DOHH2 (cell line): ENCODE measurements around the gene CTIF.

ENCODE experiments used
- H3F3A ChIP-seq: fragments of 200-600 bp; sonication (generic), shearing (Covaris generic); 2 replicates; pipeline ENCODE4 v1.6.0; 2016; ENCODE audit warnings: antibody characterized with exemption, mild to moderate bottlenecking; ENCODE audit not compliant: control insufficient read depth, insufficient read depth
- H3K27ac ChIP-seq: fragments of 200-600 bp; sonication (generic); 2 replicates; pipeline ENCODE4 v1.5.1; 2014; ENCODE audit warnings: low read depth, mild to moderate bottlenecking, low read length, moderate library complexity
- H3K27me3 ChIP-seq: fragments of 200-600 bp; sonication (generic); 2 replicates; pipeline ENCODE4 v1.6.1; 2014; ENCODE audit warnings: mild to moderate bottlenecking, low read length, mixed read lengths; ENCODE audit not compliant: control insufficient read depth
- H3K36me3 ChIP-seq: fragments of 200-600 bp; sonication (generic); 2 replicates; pipeline ENCODE4 v1.6.1; 2014; ENCODE audit warnings: mild to moderate bottlenecking, low read length, moderate library complexity, mixed read lengths; ENCODE audit not compliant: control insufficient read depth
- H3K4me1 ChIP-seq: fragments of 200-600 bp; sonication (generic); 2 replicates; pipeline ENCODE4 v1.6.1; 2014; ENCODE audit warnings: mild to moderate bottlenecking, low read length, mixed read lengths; ENCODE audit not compliant: control insufficient read depth
- H3K4me2 ChIP-seq: fragments of 200-600 bp; sonication (generic); 2 replicates; pipeline ENCODE4 v1.6.0; 2014; ENCODE audit warnings: mild to moderate bottlenecking, low read length, moderate library complexity
- H3K4me3 ChIP-seq: fragments of 200-600 bp; sonication (generic); 2 replicates; pipeline ENCODE4 v1.5.1; 2014; ENCODE audit warnings: mild to moderate bottlenecking, low read length, mixed read lengths
- H3K79me2 ChIP-seq: fragments of 200-600 bp; sonication (generic); 2 replicates; pipeline ENCODE4 v1.6.1; 2014; ENCODE audit warnings: mild to moderate bottlenecking, low read length, mixed read lengths; ENCODE audit not compliant: control insufficient read depth
- H3K9me2 ChIP-seq: fragments of 200-600 bp; sonication (generic); replicated peaks from 2 replicates; pipeline ENCODE4 v1.6.1; 2014; ENCODE audit warnings: mild to moderate bottlenecking, low read length, mixed read lengths; ENCODE audit not compliant: control insufficient read depth
- H3K9me3 ChIP-seq: fragments of 200-600 bp; sonication (generic); 2 replicates; pipeline ENCODE4 v1.6.1; 2014; ENCODE audit warnings: antibody characterized with exemption, low read length, mixed read lengths; ENCODE audit not compliant: control insufficient read depth, insufficient read depth
- H4K20me1 ChIP-seq: fragments of 200-600 bp; sonication (generic); 2 replicates; pipeline ENCODE4 v1.6.0; 2014; ENCODE audit warnings: low read depth, mild to moderate bottlenecking, antibody characterized with exemption, low read length, moderate library complexity; ENCODE audit not compliant: control insufficient read depth, insufficient read depth
- EZH2phosphoT487 ChIP-seq: fragments of 200-600 bp; sonication (generic); IDR thresholded peaks from 2 replicates; pipeline ENCODE4 v1.6.1; 2017; ENCODE audit warnings: borderline replicate concordance, mild to moderate bottlenecking, antibody characterized with exemption, low read length, moderate library complexity, mixed read lengths
- TF ChIP-seq, protein P1 (sequence below): fragments of 200-600 bp; sonication (generic); IDR thresholded peaks from one replicate; pipeline ENCODE4 v1.5.1; 2014; ENCODE audit warnings: antibody characterized with exemption, mild to moderate bottlenecking, low read depth, low read length; ENCODE audit not compliant: poor library complexity, severe bottlenecking

The CTIF gene

DNA sequence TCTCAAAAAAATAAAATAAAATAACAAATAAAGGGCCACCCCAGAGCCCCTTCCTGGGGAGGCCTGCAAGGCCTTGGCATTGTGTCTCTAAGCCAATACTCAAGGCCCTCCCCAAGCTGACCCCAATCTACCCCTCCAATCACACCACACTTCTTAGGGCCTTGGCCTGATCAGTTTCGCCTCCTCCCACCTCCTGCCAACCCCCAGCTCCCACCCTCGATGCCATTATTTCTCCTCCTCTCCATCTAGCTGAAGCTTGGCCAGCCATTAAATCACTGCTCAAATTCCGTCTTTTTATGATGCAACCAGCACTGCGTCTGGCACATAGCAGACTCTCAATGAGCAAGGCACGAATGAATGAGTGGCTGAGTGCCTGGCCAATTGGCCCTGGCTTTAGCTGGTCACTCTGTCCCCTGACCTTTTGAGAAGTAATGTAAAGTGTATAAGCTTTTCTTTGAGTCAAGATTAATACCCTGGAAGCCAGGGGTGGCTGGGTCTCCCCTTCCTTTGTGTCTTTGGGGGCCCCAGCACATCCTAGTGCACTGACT lies 356.0 kb downstream of the CTIF start:
- TF ChIP-seq, protein P1, sequence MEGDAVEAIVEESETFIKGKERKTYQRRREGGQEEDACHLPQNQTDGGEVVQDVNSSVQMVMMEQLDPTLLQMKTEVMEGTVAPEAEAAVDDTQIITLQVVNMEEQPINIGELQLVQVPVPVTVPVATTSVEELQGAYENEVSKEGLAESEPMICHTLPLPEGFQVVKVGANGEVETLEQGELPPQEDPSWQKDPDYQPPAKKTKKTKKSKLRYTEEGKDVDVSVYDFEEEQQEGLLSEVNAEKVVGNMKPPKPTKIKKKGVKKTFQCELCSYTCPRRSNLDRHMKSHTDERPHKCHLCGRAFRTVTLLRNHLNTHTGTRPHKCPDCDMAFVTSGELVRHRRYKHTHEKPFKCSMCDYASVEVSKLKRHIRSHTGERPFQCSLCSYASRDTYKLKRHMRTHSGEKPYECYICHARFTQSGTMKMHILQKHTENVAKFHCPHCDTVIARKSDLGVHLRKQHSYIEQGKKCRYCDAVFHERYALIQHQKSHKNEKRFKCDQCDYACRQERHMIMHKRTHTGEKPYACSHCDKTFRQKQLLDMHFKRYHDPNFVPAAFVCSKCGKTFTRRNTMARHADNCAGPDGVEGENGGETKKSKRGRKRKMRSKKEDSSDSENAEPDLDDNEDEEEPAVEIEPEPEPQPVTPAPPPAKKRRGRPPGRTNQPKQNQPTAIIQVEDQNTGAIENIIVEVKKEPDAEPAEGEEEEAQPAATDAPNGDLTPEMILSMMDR = no peak
- TF ChIP-seq EZH2phosphoT487 = no peak
- Histone ChIP-seq H3K4me1 (peaks cover 8% of the 10 kb centered on the region; the same call in 1 of the 2 replicates), H3K79me2 (no peaks in the 10 kb centered on the region), H3K36me3 (no peaks in the 10 kb centered on the region), H3K27ac (no peak overlapping the region), H4K20me1 (no peaks in the 10 kb centered on the region), H3K27me3 (no peaks in the 10 kb centered on the region), H3K4me3 (no peak overlapping the region), H3K4me2 (no peak overlapping the region), H3K9me2 (no peaks in the 10 kb centered on the region), H3K9me3 (no peaks in the 10 kb centered on the region), H3F3A (no peaks in the 10 kb centered on the region)

DNA sequence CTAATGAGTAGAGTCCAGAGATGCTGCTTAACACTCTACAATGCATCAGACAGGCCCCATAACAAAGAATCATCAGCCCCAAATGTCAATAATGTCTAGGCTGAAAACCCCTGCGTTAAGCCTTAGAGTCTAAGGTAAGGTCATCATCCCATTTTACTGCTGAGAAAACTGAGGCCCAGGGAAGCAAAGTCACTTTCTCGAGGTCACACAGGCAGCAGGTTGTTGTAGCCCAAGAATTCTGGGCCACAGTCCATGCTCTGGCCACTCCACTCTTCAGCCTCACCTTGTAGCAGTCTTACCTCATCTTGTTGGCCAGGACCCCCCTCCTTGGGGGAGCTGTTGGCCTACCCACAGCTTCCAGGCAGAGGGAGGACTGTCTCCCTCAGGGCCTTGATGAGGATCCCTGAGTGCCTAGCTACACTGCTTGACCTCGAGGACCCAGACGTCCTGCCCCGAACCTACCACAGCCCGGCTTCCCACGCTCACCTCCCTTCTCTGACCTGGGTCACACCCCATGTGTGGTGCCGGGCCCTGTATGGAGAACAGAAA lies 357.6 kb downstream of the CTIF start:
- H3K36me3 ChIP-seq = no peaks in the 10 kb centered on the region
- no peaks in the 10 kb centered on the region for H3K27me3 ChIP-seq
- peaks cover 8% of the 10 kb centered on the region; the same call in 1 of the 2 replicates for H3K4me1 ChIP-seq
- no peaks in the 10 kb centered on the region for H3F3A ChIP-seq
- H3K4me2 ChIP-seq = no peak overlapping the region
- no peak for TF ChIP-seq EZH2phosphoT487
- TF ChIP-seq, protein P1 = no peak
- H3K79me2 ChIP-seq = no peaks in the 10 kb centered on the region
- no peaks in the 10 kb centered on the region for H4K20me1 ChIP-seq
- H3K4me3 ChIP-seq = no peak overlapping the region
- no peaks in the 10 kb centered on the region for H3K9me3 ChIP-seq
- no peaks in the 10 kb centered on the region for H3K9me2 ChIP-seq
- no peak overlapping the region for H3K27ac ChIP-seq

DNA sequence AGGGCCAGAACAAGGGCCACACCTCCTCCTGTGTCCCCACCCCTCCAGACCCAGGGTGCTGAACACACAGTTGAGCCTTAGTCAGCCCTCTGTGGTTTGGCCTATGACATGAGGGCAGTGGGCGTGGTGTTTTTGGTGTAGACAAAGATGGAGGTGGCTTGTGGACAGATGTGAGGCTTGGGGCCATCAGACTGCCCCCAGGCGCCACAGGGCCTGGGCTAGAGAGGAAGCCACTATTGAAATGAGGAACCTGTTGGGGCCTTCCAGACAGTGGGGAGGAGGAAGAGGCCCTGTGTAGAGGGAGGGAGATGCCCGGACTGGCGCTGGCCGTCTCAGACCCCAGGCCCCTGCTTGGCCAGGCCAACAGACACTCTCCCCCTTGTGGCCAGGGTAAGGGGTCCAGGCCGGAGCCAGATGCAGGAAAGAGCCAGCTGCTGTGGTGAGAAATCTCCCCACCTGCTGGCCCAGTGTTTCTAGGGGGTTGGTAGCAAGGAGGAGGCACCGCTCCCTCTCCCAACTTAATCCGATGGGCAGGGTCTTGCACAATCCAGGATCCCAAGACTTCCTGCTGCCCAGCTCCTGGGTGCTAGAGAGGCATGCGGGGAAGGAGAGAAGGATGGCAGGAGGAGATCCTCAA lies 358.2 kb downstream of the CTIF start:
- Histone ChIP-seq H3K4me1 (peaks cover 8% of the 10 kb centered on the region; the same call in 1 of the 2 replicates), H3K9me3 (no peaks in the 10 kb centered on the region), H4K20me1 (no peaks in the 10 kb centered on the region), H3K9me2 (no peaks in the 10 kb centered on the region), H3K4me2 (no peak overlapping the region), H3F3A (no peaks in the 10 kb centered on the region), H3K4me3 (no peak overlapping the region), H3K36me3 (no peaks in the 10 kb centered on the region), H3K27me3 (no peaks in the 10 kb centered on the region), H3K27ac (no peak overlapping the region), H3K79me2 (no peaks in the 10 kb centered on the region)
- TF ChIP-seq, protein P1 = no peak
- no peak for TF ChIP-seq EZH2phosphoT487
